Pancreas (tissue), 10 donors: ENCODE results near the gene CST6. TPM values are rescaled to one million over a fixed set of nuclear protein-coding genes. Genes with fewer than 3 reads are reported as not detected.

Source experiments
- ATAC-seq, 4 donors: fragments of 200-7000 bp; cut with Tn5 transposase; one replicate each; pipeline versions ENCODE4 v1.8.0 to v1.9.1; 2020; ENCODE audit warnings: mild to moderate bottlenecking in 4 of 4, moderate library complexity in 4 of 4
- DNase-seq, 6 donors: peaks; one replicate each; pipeline ENCODE4 v3.0.0-alpha.2; 2020
- FAIRE-seq: peaks from 2 replicates; lab custom pipeline; 2012; peaks lifted over from hg19 to GRCh38; lab: Jason Lieb, UNC
- H3K27ac ChIP-seq, 4 donors: fragments of 200-600 bp; sonication (generic); 1 replicate in 3 of 4; 2 replicates in 1 of 4; pipeline versions ENCODE4 v1.5.0 to v1.8.0; 2020
- H3K27me3 ChIP-seq, 4 donors: fragments of 200-600 bp; one replicate each; pipeline ENCODE4 v1.8.0; 2021
- H3K36me3 ChIP-seq, 3 donors: fragments of 200-600 bp; sonication (generic) in 1 of 3; one replicate each; pipeline versions ENCODE4 v1.5.0 to v1.8.0; 2020 to 2021
- H3K4me1 ChIP-seq, 3 donors: fragments of 200-600 bp; one replicate each; pipeline ENCODE4 v1.8.0; 2021
- H3K4me3 ChIP-seq, 4 donors: fragments of 200-600 bp; sonication (generic) in 2 of 4; one replicate each; pipeline versions ENCODE4 v1.5.0 to v1.8.0; 2020 to 2021
- H3K9me3 ChIP-seq, 4 donors: fragments of 200-600 bp; one replicate each; pipeline ENCODE4 v1.8.0; 2021
- WGBS, 2 donors: extraction: QIAGEN DNeasy Blood & Tissue Kit; methylation state at CpG; one replicate each; pipeline ENCODE4 v1.1.7; 2013; 5-methylcytosine and 5-hydroxymethylcytosine counted together
- intact Hi-C, 3 donors: fragments of 100-400 bp; cut with DNase I; formaldehyde crosslinking; loops; one replicate each; pipeline versions ENCODE4 v1.11.1 to v1.14.2; 2022
- polyA plus RNA-seq, 2 donors: library from polyadenylated mRNA; stranded (reverse); fragments of 200-250 nt; gene quantifications; one replicate each; pipeline ENCODE4 v1.2.3, GENCODE V29; 2013
- total RNA-seq, 6 donors: library from RNA; stranded (reverse); fragmentation: NEBNext Ultra II Directional in 4 of 6; extraction: Animal tissue kit (Norgen Biotek cat#: 25700) in 4 of 6; gene quantifications; one replicate each; pipeline versions ENCODE4 v1.2.1 to v1.2.4, GENCODE V29; 2021 to 2023
- TF ChIP-seq, protein P1 (sequence below), 4 donors: fragments of 200-600 bp; sonication (generic) in 3 of 4; IDR thresholded peaks; one replicate each; pipeline versions ENCODE4 v1.5.0 to v1.8.0; 2021; ENCODE audit warnings: antibody characterized with exemption in 4 of 4
- donor health status: healthy with polysubstance abuse.
- donor health status: DM: no; HTN: no; CAD: no; lungs with moderate emphysema.
- donor health status: DM: no; HTN: no; CAD: no.
- donor health status: control.
- donor health status: control.
- donor health status: Bipolar disorder and iron deficiency.
- donor health status: DM: yes; HTN: yes; CAD: no.
- donor health status: DM: no; HTN: no; CAD: no.
- donor health status: DM: no; HTN: no; CAD: no.
- donor health status: DM: yes; HTN: yes; CAD: no.

The CST6 gene, protein sequence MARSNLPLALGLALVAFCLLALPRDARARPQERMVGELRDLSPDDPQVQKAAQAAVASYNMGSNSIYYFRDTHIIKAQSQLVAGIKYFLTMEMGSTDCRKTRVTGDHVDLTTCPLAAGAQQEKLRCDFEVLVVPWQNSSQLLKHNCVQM
- total RNA-seq (under 1 TPM in 3 of 6 donors, not detected in 3; 0.22 to 0.94 (median 0.64) TPM), polyA plus RNA-seq (under 1 TPM in 1 of 2 donors, not detected in 1; 0.80 TPM)

DNA sequence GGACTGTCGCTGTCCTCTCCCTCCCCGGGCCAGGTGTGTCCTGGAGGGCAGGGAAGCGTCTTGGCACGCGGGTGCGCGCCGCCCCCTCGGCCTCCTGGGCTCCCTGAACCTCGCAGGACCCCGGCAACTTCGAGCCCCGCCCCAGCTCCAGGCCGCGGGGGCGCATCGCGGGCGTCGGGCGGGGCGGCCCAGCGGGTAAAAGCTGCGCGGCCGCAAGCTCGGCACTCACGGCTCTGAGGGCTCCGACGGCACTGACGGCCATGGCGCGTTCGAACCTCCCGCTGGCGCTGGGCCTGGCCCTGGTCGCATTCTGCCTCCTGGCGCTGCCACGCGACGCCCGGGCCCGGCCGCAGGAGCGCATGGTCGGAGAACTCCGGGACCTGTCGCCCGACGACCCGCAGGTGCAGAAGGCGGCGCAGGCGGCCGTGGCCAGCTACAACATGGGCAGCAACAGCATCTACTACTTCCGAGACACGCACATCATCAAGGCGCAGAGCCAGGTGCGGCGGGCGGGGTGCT, at the start of gene CST6:
CST6 (plus strand) TSS at position 224 of the 519 bp plus-strand sequence; CDS start at position 261, 37 bp downstream.
- Histone ChIP-seq H3K27me3 (peaks cover 0 to 4% (median 0%) of the 10 kb centered on the region in 4 donors), H3K4me3 (peak within 1 kb of the TSS in 1 of 4 donors; percentile 15), H3K4me1 (no peaks in the 10 kb centered on the region), H3K36me3 (no peaks in the 10 kb centered on the region), H3K9me3 (no peaks in the 10 kb centered on the region), H3K27ac (peak within 1 kb of the TSS in 1 of 4 donors; percentile 33)
- TF ChIP-seq, protein P1, sequence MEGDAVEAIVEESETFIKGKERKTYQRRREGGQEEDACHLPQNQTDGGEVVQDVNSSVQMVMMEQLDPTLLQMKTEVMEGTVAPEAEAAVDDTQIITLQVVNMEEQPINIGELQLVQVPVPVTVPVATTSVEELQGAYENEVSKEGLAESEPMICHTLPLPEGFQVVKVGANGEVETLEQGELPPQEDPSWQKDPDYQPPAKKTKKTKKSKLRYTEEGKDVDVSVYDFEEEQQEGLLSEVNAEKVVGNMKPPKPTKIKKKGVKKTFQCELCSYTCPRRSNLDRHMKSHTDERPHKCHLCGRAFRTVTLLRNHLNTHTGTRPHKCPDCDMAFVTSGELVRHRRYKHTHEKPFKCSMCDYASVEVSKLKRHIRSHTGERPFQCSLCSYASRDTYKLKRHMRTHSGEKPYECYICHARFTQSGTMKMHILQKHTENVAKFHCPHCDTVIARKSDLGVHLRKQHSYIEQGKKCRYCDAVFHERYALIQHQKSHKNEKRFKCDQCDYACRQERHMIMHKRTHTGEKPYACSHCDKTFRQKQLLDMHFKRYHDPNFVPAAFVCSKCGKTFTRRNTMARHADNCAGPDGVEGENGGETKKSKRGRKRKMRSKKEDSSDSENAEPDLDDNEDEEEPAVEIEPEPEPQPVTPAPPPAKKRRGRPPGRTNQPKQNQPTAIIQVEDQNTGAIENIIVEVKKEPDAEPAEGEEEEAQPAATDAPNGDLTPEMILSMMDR (IDR thresholded peaks at IDR 0.05) = no peak
- 6 to 8% methylated on average over 51 to 61 of the region's 61 CpGs for WGBS, 2 donors
- DNase-seq (peak in 1 of 6 donors; percentile 70), FAIRE-seq (no peak), ATAC-seq (peak; percentile 9 to 35 (median 24))
- intact Hi-C loops = no loop called here

DNA sequence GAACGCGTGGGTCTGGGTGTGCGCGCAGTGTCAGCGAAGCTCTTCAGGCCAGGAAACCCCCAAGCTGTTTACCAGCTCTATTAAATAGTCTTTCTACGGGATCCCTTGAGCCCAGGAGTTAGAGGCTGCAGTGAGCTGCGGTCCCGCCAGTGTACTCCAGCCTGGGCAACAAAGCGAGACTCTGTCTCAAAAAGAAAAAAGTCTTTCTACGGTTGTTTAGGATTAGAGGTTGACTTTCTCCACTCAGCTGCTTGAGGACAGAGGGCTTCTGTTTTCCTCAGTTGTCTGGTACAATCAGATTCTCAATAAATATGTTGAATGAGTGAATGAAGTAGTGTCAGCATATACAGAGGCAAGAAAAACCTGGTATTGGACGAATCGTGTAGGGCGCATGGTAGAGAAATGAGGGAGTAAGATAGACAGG, 49.7 kb upstream of the CST6 start:
- Histone ChIP-seq H3K27ac (peak overlapping the region in 1 of 4 donors; percentile 87), H3K4me3 (peak overlapping the region; percentile 92 to 99 (median 96)), H3K9me3 (no peaks in the 10 kb centered on the region), H3K27me3 (no peaks in the 10 kb centered on the region), H3K36me3 (peaks cover 5 to 30% (median 24%) of the 10 kb centered on the region in 3 donors), H3K4me1 (peaks cover 9 to 21% (median 14%) of the 10 kb centered on the region in 3 donors)
- intact Hi-C loops = no loop called here
- WGBS, 2 donors = 3 to 6% methylated on average over 11 to 13 of the region's 13 CpGs
- FAIRE-seq (no peak), ATAC-seq (no peak), DNase-seq (no peak)
- TF ChIP-seq, protein P1 (IDR thresholded peaks at IDR 0.05) = no peak

DNA sequence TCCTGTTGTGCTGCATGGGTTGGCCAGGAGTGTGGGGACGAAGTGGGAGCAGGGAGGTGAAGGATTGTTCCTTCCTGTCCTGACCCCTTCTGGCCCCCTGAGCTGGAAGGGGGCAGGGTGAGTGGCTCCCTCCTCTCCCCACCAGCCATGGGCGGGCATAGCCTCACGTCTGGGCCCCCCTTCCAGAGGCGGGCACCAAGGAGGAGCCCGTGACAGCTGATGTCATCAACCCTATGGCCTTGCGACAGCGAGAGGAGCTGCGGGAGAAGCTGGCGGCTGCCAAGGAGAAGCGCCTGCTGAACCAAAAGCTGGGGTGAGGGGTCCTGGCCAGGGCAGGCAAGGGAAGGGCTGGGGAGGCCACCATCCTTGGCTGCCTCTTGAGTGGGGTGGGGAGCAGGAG, 46.9 kb upstream of the CST6 start:
- H3K36me3 ChIP-seq = peaks cover 5 to 41% (median 36%) of the 10 kb centered on the region in 3 donors
- DNase-seq = no peak
- FAIRE-seq = no peak
- no peak for ATAC-seq
- no peak overlapping the region for H3K4me3 ChIP-seq
- no peaks in the 10 kb centered on the region for H3K27me3 ChIP-seq
- TF ChIP-seq, protein P1 (IDR thresholded peaks at IDR 0.05) = no peak
- peaks cover 9 to 21% (median 14%) of the 10 kb centered on the region in 3 donors for H3K4me1 ChIP-seq
- WGBS, 2 donors = 91% methylated on average over 10 of the region's 10 CpGs
- H3K9me3 ChIP-seq = no peaks in the 10 kb centered on the region
- no peak overlapping the region for H3K27ac ChIP-seq
- intact Hi-C loops = no loop called here

DNA sequence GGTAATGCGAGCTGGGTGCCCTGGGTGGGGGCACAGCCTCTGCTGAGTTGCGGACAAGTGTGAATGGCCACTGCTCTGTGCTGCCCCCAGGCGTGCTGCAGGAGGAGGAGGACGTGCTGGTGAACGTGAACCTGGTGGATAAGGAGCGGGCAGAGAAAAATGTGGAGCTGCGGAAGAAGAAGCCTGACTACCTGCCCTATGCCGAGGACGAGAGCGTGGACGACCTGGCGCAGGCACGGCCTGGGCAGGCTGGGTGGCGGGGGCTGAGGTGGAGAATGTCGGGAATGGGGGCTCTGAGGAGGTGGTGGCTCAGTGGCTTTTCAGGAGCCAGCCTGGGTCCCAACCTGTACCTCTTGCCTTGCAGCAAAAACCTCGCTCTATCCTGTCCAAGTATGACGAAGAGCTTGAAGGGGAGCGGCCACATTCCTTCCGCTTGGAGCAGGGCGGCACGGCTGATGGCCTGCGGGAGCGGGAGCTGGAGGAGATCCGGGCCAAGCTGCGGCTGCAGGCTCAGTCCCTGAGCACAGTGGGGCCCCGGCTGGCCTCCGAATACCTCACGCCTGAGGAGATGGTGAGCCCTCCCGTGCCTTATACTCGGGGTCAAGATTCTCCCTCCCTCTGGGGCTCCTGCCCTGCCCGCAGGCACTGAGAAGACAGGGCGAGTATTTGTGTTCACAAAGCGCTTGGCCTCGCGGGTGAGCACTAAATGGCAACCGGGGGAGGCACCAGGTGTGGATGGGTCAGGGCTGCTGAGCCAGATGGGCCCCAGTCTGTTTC, 45.6 kb upstream of the CST6 start:
- no peak for FAIRE-seq
- Histone ChIP-seq H3K4me3 (no peak overlapping the region), H3K4me1 (peaks cover 9 to 19% (median 14%) of the 10 kb centered on the region in 3 donors), H3K9me3 (no peaks in the 10 kb centered on the region), H3K27me3 (no peaks in the 10 kb centered on the region), H3K36me3 (peaks cover 5 to 41% (median 36%) of the 10 kb centered on the region in 3 donors), H3K27ac (no peak overlapping the region)
- intact Hi-C loops = no loop called here
- ATAC-seq = no peak
- WGBS, 2 donors = 92 to 94% methylated on average over 36 of the region's 36 CpGs
- TF ChIP-seq, protein P1 (IDR thresholded peaks at IDR 0.05) = no peak
- no peak for DNase-seq
